ENCODE results near the gene GALM. TPM values are rescaled to one million over a fixed set of nuclear protein-coding genes. Genes with fewer than 3 reads are reported as not detected.
A peak's percentile ranks its signal among the peaks of the same experiment; 100 is the strongest.
"Not testable (repeated sequence)": the region's sequence is repeated elsewhere in the genome, so short reads cannot be mapped to it uniquely, and the experiment has no call there.

Gene GALM
- polyA plus RNA-seq, 3 donors from 2014 or later: 7.0 to 14.9 (median 14.8) TPM

DNA sequence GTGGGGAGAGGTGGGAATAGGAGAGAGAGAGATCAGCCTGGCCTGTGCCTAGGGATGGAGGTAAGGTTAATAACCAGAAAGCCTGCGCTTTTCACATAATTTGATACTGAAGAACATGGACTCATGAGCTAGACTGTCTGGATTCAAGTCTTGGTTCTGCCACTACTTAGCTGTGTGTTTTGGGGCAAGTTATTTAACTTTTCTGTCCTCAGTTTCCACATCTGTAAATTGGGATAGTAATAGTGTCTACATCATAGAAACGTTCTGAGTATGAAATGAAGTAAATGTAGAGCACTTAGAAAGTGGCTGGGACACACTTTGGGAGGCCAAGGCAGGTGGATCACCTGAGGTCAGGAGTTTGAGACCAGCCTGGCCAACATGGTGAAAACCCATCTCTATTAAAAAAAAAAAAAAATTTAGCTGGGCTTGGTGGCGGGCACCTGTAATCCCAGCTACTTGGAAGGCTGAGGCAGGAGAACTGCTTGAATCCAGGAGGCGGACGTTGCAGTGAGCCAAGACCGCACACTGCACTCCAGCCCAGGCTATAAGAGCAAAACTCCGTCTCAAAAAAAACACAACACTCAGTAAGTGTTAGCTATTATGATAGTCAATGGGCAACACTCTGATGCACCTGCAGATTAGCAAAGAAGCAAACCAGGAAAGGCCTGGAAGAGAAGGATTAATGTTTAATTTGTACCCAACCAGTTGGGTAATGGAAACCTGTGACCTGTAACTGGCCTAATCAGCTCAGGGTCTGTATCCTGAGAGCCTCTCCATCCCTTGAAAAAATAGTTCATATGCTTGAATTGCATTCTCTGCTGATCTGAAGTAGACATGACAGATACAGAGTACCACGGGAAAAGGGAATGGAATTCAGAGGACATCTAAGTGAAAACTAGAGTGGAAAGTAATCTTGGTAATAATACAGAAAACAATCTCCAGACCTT is 6.8 kb downstream of the GALM start:
- no peaks in the 10 kb centered on the region for H3K9me3 Mint-ChIP-seq
- H3K4me3 Mint-ChIP-seq: no peak overlapping the region
- H3K27me3 Mint-ChIP-seq (ENCODE audit: low read depth in 3 of 3): peaks cover 0 to 2% (median 0%) of the 10 kb centered on the region in 3 donors
- peaks cover 3 to 14% (median 8%) of the 10 kb centered on the region in 3 donors for H3K36me3 Mint-ChIP-seq
- H3K27ac Mint-ChIP-seq: peak overlapping the region in 1 of 6 donors; percentile 40
- no peak for DNase-seq
- H3K4me1 Mint-ChIP-seq: peaks cover 20 to 28% of the 10 kb centered on the region in 2 donors

DNA sequence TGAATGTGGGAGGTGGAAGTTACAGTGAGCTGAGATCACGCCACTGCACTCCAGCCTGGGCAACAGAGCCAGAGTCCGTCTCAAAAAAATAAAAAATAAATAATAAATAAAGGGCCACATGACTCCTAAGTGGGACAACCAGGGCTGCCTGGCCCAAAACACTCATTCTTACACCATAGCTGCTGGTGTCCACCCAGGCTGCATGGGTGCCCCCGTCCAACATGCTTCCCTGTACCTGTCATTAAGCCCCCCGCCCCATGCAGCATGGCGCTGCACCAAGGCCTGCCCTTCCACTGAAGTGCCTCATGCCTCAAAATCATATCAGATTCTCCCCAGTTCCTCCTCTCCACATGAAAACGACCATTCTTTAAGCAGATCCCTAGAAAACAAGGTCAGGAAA is 10.8 kb downstream of the GALM start:
- peaks cover 9 to 20% (median 9%) of the 10 kb centered on the region in 3 donors for H3K36me3 Mint-ChIP-seq
- DNase-seq: no peak
- peaks cover 0 to 2% (median 0%) of the 10 kb centered on the region in 3 donors for H3K27me3 Mint-ChIP-seq (ENCODE audit: low read depth in 3 of 3)
- H3K9me3 Mint-ChIP-seq: no peaks in the 10 kb centered on the region
- H3K4me3 Mint-ChIP-seq: no peak overlapping the region
- peaks cover 9 to 14% of the 10 kb centered on the region in 2 donors for H3K4me1 Mint-ChIP-seq
- H3K27ac Mint-ChIP-seq: peak overlapping the region in 5 of 6 donors; percentile 2 to 78 (median 37)

DNA sequence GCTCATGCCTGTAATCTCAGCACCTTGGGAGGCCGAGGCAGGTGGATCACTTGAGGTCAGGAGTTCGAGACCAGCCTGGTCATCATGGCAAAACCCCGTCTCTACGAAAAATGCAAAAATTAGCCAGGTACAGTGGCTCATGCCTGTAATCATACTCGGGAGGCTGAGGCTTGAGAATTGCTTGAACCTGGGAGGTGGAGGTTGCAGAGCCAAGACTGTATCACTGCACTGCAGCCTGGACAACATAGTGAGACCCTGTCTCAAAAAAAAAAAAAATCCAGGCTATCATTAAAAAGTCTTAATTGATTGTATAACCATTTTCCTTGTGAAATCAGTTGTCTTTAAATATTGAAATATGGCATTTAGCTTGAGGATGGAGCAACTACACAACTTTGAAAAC is 15.0 kb downstream of the GALM start:
- not testable (repeated sequence) for H3K27me3 Mint-ChIP-seq (ENCODE audit: low read depth in 3 of 3); DNase-seq; H3K9me3 Mint-ChIP-seq; H3K4me3 Mint-ChIP-seq
- Mint-ChIP-seq H3K4me1 (peaks cover 17 to 40% of the 10 kb centered on the region in 2 donors), H3K36me3 (peaks cover 10 to 38% (median 28%) of the 10 kb centered on the region in 3 donors), H3K27ac (peak overlapping the region in 1 of 6 donors; percentile 85)

DNA sequence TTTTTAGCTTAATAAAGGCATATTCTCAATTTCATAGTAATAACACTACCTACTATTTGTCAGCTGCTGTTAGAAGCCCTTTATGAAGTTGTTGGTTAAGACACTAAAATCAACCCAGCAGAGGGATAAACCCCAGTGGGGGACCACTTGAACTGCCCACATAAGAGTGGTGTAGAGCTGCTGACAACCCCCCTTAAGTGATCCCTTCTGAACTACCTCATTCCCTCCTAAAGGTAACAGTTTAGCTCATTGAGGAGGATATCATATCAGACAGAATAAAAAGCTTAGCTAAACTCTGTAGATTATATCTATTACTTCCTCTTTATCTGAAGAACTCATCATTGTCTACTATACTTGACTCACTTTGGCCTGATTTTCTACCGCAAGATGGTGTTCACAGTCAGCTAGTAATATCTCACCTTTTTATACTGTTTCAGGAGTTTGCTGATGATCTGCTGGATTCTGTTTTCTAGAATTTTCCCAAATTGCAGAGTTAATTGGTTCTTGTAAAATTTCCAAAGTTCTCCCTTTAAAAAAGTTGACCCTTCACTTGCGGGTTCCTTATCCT is 16.2 kb downstream of the GALM start:
- H3K4me1 Mint-ChIP-seq: peaks cover 16 to 35% of the 10 kb centered on the region in 2 donors
- DNase-seq: peak in 1 of 3 donors; percentile 45
- H3K36me3 Mint-ChIP-seq: peaks cover 13 to 31% (median 26%) of the 10 kb centered on the region in 3 donors
- H3K4me3 Mint-ChIP-seq: peak overlapping the region in 4 of 5 donors; percentile 31 to 88 (median 65)
- no peaks in the 10 kb centered on the region for H3K9me3 Mint-ChIP-seq
- no peaks in the 10 kb centered on the region for H3K27me3 Mint-ChIP-seq (ENCODE audit: low read depth in 3 of 3)
- peak overlapping the region in 5 of 6 donors; percentile 32 to 86 (median 84) for H3K27ac Mint-ChIP-seq

DNA sequence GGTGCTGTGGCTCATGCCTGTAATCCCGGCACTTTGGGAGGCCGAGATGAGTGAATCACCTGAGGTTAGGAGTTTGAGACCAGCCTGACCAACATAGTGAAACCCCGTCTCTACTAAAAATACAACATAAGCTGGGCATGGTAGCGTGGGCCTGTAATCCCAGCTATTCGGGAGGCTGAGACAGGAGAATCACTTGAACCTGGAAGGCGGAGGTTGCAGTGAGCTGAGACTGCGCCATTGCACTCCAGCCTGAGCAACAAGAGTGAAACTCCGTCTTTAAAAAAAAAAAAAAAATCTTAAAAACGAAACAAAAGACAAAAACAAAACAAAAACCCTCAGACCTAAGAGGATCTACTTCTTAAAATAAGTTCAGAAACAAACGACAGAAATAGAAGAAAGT is 16.7 kb downstream of the GALM start:
- peak in 1 of 3 donors; percentile 38 for DNase-seq
- Mint-ChIP-seq H3K27ac (peak overlapping the region; percentile 29 to 86 (median 82)), H3K36me3 (peaks cover 13 to 25% (median 25%) of the 10 kb centered on the region in 3 donors), H3K4me3 (peak overlapping the region; percentile 36 to 88 (median 67)), H3K4me1 (peaks cover 11 to 29% of the 10 kb centered on the region in 2 donors)
- H3K9me3 Mint-ChIP-seq; H3K27me3 Mint-ChIP-seq (ENCODE audit: low read depth in 3 of 3): not testable (repeated sequence)

DNA sequence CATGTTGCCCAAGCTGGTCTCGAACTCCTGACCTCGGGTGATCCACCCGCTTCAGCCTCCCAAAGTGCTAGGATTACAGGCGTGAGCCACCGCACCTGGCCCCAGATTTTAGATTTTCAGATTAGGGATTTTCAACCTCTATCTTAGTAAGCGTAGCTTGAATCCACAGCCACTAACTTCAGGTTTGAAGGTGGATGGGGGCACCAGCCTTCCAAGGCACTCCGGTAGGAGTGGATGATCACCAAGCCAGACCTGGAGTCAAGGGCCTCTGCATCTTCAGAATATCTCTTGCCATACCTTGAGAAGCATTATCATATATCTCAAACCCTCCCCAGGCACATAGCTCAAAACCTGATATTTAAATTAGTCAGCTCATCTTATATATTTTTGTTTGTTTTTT is 17.9 kb downstream of the GALM start:
- no peak overlapping the region for H3K27ac Mint-ChIP-seq
- peaks cover 9 to 26% of the 10 kb centered on the region in 2 donors for H3K4me1 Mint-ChIP-seq
- no peaks in the 10 kb centered on the region for H3K9me3 Mint-ChIP-seq
- no peak overlapping the region for H3K4me3 Mint-ChIP-seq
- H3K27me3 Mint-ChIP-seq (ENCODE audit: low read depth in 3 of 3): no peaks in the 10 kb centered on the region
- peaks cover 13 to 23% (median 22%) of the 10 kb centered on the region in 3 donors for H3K36me3 Mint-ChIP-seq
- DNase-seq: no peak

DNA sequence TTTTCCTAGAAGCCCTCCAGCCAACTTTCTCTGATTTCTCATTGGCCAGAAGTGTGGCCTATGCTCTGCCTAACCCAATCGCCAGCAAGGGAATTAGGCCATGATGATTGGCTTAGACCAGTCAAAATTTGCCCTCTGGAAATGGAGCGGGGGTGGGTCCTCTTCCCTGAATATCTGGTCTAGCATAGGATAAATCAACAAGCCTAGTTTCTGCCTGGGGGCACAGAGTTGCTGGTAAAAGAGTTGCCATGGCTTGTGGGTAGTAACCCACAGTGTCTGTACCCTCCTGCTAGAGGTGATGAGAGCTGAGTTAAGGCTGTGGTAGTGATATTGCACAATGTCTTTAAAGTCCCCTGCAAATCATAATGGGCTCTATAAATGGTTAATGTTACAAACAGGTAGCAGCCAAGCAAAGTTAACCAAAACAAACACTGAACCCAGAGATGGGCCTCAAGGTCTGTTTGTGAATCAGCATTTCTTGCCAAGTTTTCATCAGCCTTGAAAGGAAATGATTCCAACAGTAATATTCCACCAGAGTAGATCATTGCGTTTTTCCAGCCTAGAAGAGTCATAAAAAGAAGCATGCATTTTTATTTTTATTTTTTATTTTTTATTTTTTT is 19.3 kb downstream of the GALM start:
- Mint-ChIP-seq H3K27me3 (ENCODE audit: low read depth in 3 of 3) (no peaks in the 10 kb centered on the region), H3K9me3 (no peaks in the 10 kb centered on the region), H3K36me3 (peaks cover 16 to 29% (median 22%) of the 10 kb centered on the region in 3 donors), H3K27ac (peak overlapping the region in 1 of 6 donors; percentile 61), H3K4me3 (no peak overlapping the region), H3K4me1 (peaks cover 10 to 33% of the 10 kb centered on the region in 2 donors)
- no peak for DNase-seq

DNA sequence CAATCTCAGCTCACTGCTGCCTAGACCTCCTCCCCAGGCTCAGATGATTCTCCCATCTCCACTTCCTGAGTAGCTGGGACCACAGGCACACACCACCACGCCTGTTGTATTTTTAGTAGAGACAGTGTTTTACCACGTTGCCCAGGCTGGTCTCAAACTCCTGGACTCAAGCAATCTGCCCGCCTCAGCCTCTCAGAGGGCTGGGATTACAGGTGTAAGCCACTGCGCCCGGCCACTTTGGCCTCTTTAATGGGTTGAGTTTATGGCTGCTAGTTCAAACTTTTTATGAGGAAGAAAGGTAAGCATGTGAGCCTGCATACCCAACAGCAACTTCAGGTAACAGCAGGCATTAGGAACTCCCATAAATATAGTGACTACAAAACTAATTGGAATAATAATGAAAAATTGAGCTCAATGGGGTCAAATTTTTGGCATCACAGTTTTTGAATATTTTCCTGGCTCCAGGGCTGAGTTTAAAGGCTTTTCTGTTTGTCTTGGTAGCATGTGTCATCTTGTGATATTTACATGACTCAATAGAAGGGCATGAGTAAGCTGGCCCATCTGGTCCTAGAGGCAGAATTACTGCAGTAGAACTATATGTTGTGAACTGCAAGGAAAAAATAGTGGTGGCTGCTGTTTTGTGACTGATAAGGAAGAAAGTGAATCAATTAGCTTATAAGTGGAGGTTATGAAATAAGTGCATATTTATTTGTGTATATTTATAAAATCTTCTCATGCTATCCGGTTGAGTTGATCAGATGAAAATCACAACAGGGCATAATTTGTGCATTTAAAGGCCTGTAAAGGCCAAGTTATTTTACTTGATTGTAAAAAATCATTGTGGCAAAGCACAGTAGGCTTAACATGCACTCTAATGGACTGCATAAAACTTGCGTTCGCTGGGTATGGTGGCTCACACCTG is 24.8 kb downstream of the GALM start:
- Mint-ChIP-seq H3K4me3 (no peak overlapping the region), H3K27me3 (ENCODE audit: low read depth in 3 of 3) (no peaks in the 10 kb centered on the region), H3K9me3 (no peaks in the 10 kb centered on the region), H3K4me1 (peaks cover 1 to 14% of the 10 kb centered on the region in 2 donors), H3K36me3 (peaks cover 15 to 23% (median 20%) of the 10 kb centered on the region in 3 donors), H3K27ac (peak overlapping the region in 3 of 6 donors; percentile 4 to 64 (median 55))
- DNase-seq: no peak

DNA sequence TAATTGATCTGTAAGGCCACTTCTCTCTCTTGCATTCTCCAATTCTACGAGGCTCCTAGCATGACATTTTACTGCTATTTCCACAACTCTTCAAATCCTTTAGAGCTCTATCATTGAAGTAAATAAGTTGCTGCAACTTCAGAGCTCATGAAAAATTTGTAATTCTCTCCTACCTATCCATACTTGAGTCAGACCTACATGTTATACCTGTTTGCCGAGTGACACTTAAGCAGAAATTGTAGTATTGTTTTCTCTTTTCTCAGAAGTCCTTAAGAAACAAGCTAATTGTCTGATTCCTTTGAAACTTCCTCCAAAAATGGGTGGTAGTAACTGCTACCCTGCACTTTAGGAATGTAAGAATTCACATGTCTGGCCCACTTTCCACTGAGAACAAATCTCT is 26.1 kb downstream of the GALM start:
- H3K9me3 Mint-ChIP-seq: no peaks in the 10 kb centered on the region
- H3K27ac Mint-ChIP-seq: peak overlapping the region in 1 of 6 donors; percentile 34
- H3K4me1 Mint-ChIP-seq: peaks cover 4 to 15% of the 10 kb centered on the region in 2 donors
- H3K27me3 Mint-ChIP-seq (ENCODE audit: low read depth in 3 of 3): no peaks in the 10 kb centered on the region
- no peak for DNase-seq
- H3K36me3 Mint-ChIP-seq: peaks cover 11 to 23% (median 16%) of the 10 kb centered on the region in 3 donors
- no peak overlapping the region for H3K4me3 Mint-ChIP-seq

DNA sequence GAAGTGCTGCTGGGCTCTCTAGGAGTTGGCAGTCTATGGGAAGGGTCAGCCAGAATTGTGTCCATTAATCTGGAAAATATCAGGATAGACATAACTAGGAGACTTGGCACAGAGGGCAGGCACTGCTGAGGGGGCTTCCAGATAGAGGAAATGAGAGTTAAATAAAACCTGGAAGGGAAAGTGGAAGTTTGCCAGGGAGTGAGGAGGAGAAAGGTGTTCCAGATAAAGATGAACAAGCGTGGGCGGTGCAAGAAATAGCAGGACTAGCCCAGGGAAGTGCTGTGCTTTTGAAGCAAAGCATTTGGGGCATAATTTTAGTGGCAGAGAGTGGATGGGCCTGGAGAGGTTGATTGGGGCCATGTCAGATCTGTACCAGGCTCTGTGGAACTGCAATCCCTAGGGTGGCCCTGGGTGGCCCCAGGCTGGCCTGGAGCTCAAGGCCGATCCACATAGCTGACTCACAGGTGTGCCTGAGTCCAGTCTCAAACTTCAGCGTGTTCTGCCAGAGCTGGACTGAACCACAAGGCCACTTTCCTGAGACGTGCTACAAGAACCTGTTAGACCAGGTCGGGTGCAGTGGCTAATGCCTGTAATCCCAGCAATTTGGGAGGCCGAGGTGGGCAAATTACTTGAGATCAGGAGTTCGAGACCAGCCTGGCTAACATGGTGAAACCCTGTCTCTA is 26.9 kb downstream of the GALM start:
- Mint-ChIP-seq H3K36me3 (peaks cover 11 to 23% (median 16%) of the 10 kb centered on the region in 3 donors), H3K27ac (peak overlapping the region in 1 of 6 donors; percentile 9), H3K27me3 (ENCODE audit: low read depth in 3 of 3) (no peaks in the 10 kb centered on the region), H3K4me3 (no peak overlapping the region), H3K9me3 (no peaks in the 10 kb centered on the region), H3K4me1 (peaks cover 10 to 23% of the 10 kb centered on the region in 2 donors)
- no peak for DNase-seq

DNA sequence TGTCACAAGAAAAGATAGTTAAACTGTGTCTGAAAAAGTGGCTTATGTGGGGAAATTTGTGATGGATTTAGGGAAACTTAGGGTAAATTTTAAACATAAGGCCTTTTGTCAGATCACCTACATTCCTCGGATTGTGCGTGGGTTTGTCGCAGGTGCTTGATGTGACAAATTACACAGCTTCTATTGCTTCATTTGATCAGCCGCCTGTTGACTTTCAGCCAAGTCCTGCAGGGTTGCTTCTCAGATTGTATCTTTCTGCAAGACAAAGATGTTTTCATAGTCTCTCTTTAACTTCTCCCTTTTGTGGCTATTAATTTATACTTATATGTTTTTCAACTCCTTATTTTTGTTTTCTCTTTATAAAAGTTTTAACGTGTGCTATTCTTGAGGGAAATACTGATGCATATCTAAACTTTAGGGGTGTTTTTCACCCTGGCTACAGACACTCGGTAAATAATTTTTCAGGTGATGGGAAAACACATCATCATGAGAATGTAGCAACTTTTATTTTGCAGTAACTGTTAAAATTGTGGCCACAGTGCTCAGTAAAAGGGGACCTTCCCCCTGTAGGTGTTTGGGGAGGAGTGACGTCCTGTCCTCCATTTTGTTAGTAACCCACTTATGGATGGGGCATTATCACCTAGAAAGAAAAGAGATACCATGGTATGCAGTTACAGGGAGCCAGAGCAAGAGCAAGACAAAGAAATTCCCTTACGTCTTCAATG is 31.4 kb downstream of the GALM start:
- DNase-seq: peak; percentile 41 to 54 (median 53)
- peak overlapping the region in 2 of 5 donors; percentile 39 to 44 for H3K4me3 Mint-ChIP-seq

More for the DNA sequence above, 31.4 kb downstream of the GALM start:
- peaks cover 0 to 2% (median 0%) of the 10 kb centered on the region in 3 donors for H3K27me3 Mint-ChIP-seq (ENCODE audit: low read depth in 3 of 3)
- H3K36me3 Mint-ChIP-seq: peaks cover 0 to 8% (median 4%) of the 10 kb centered on the region in 3 donors
- peaks cover 8 to 26% of the 10 kb centered on the region in 2 donors for H3K4me1 Mint-ChIP-seq
- no peaks in the 10 kb centered on the region for H3K9me3 Mint-ChIP-seq
- peak overlapping the region; percentile 56 to 93 (median 76) for H3K27ac Mint-ChIP-seq

Data from immature natural killer cell (primary cell).